Stimulated activated CD8-positive, alpha-beta memory T cell treated with anti-CD3 and anti-CD28 coated beads, Interleukin-4, amount 100 ng/mL, for 1 hour (primary cell): ENCODE measurements around the gene IDH3A.

Experiments used
- DNase-seq, 2 donors: peaks; one replicate each; pipeline ENCODE4 v3.0.0-alpha.2; 2020; ENCODE audit warnings: low read depth in 2 of 2, low spot score in 1 of 2

Gene IDH3A

GRCh38 chr15:78216276-78217104 is 67.3 kb downstream of the IDH3A start:
- DNase-seq, result no peak

DNA sequence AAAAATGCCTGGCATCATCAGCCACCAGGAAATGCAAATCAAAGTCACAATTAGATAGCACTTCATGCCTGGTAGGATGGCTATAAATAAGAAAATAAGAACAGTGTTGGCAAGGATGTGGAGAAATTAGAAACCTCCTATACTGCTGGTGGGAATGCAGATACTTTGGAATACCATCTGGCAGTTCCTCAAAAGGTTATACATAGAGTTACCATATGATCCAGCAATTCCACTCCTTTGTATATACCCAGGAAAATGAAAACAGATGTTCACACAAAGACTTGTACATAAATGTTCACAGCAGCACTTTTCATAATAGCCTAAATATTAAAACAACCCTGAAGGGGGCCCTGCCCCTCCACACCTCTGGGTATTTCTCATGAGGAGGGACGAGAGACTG is 71.6 kb downstream of the IDH3A start:
- DNase-seq, result no peak
